ENCODE results near the gene NPTX1.

DNA sequence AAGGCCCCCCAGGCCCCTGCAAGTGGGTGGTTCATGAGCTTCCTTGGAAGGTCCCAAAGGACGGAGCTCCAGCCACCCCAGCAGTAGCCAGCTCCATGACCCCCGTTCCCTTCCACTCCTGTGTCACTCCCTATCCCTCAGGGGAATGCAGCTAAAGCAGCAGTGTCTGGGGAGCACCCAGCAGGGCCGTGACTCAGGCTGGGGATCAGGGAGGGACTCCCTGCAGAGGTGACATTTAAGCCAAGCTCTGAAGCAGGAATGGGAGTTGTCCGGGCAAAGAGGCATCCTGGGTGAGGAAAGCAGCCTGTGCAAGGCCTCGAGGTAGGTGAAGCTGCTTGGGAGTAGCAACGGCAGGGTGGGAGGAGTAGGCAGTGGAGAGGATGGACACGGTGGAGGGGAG lies 11.1 kb upstream of the NPTX1 start:
- TF ChIP-seq, protein P1, sequence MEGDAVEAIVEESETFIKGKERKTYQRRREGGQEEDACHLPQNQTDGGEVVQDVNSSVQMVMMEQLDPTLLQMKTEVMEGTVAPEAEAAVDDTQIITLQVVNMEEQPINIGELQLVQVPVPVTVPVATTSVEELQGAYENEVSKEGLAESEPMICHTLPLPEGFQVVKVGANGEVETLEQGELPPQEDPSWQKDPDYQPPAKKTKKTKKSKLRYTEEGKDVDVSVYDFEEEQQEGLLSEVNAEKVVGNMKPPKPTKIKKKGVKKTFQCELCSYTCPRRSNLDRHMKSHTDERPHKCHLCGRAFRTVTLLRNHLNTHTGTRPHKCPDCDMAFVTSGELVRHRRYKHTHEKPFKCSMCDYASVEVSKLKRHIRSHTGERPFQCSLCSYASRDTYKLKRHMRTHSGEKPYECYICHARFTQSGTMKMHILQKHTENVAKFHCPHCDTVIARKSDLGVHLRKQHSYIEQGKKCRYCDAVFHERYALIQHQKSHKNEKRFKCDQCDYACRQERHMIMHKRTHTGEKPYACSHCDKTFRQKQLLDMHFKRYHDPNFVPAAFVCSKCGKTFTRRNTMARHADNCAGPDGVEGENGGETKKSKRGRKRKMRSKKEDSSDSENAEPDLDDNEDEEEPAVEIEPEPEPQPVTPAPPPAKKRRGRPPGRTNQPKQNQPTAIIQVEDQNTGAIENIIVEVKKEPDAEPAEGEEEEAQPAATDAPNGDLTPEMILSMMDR (IDR thresholded peaks at IDR 0.05) = no peak
- TF ChIP-seq POLR2A (IDR thresholded peaks at IDR 0.05) = no peak
- no peak for TF ChIP-seq POLR2AphosphoS5 (IDR thresholded peaks at IDR 0.05)
- no peak for TF ChIP-seq EP300 (IDR thresholded peaks at IDR 0.05)
